PC-3 (cell line): ENCODE results near the gene LFNG. TPM values are rescaled to one million over a fixed set of nuclear protein-coding genes. Genes with fewer than 3 reads are reported as not detected.

Source experiments
- ATAC-seq: fragments of 200-7000 bp; cut with Tn5 transposase; 2 replicates; pipeline ENCODE4 v1.9.1; 2020; ENCODE audit warnings: mild to moderate bottlenecking, moderate library complexity
- BruUV-seq: library from RNA; stranded (reverse); fragments of 400-500 nt; replicated peaks from 2 replicates; lab custom pipeline; 2021; lab: Mats Ljungman, UMichigan
- CTCF ChIA-PET: fragments of 300-600 bp; sonication (Branson Sonifier 250); formaldehyde crosslinking; loops from one replicate; lab custom pipeline; 2022; ENCODE audit warnings: antibody characterized with exemption; lab: Charles Lee
- POLR2A ChIA-PET: fragments of 300-600 bp; sonication (Branson Sonifier 250); formaldehyde crosslinking; loops from one replicate; lab custom pipeline; 2022; ENCODE audit warnings: antibody characterized with exemption; ENCODE audit not compliant: unreplicated experiment; lab: Charles Lee
- DNase-seq: peaks from one replicate; pipeline ENCODE4 v3.0.0-alpha.2; 2015
- H2AFZ ChIP-seq: fragments of 300-600 bp; sonication (generic); 2 replicates; pipeline ENCODE4 v1.6.0; 2016; ENCODE audit warnings: antibody characterized with exemption, low read length
- H3F3A ChIP-seq: fragments of 300-600 bp; sonication (generic); one replicate; pipeline ENCODE4 v1.6.0; 2017; ENCODE audit warnings: antibody characterized with exemption, low read length, control low read depth, mild to moderate bottlenecking; ENCODE audit not compliant: unreplicated experiment
- H3K27ac ChIP-seq: fragments of 300-600 bp; sonication (generic); 2 replicates; pipeline ENCODE4 v1.5.1; 2016; ENCODE audit warnings: mild to moderate bottlenecking, low read length
- H3K27me3 ChIP-seq: fragments of 300-600 bp; sonication (generic); 2 replicates; pipeline ENCODE4 v1.6.1; 2016; ENCODE audit warnings: low read length, mixed read lengths
- H3K36me3 ChIP-seq: fragments of 300-600 bp; sonication (generic); 2 replicates; pipeline ENCODE4 v1.6.1; 2016; ENCODE audit warnings: low read depth, mixed run types, low read length, mixed read lengths
- H3K4me1 ChIP-seq: fragments of 300-600 bp; sonication (generic); 2 replicates; pipeline ENCODE4 v1.5.1; 2016; ENCODE audit warnings: low read length; ENCODE audit not compliant: insufficient read depth
- H3K4me2 ChIP-seq: fragments of 300-600 bp; sonication (generic); 2 replicates; pipeline ENCODE4 v1.6.0; 2016; ENCODE audit warnings: low read length
- H3K4me3 ChIP-seq: fragments of 300-600 bp; sonication (generic); 2 replicates; pipeline ENCODE4 v1.5.1; 2016; ENCODE audit warnings: mild to moderate bottlenecking, low read length, mixed read lengths
- H3K79me2 ChIP-seq: fragments of 300-600 bp; sonication (generic); 2 replicates; pipeline ENCODE4 v1.6.1; 2017; ENCODE audit warnings: low read length, mixed read lengths
- H3K9ac ChIP-seq: fragments of 300-600 bp; sonication (generic); 2 replicates; pipeline ENCODE4 v1.6.0; 2016; ENCODE audit warnings: mild to moderate bottlenecking, low read length
- H3K9me2 ChIP-seq: fragments of 300-600 bp; sonication (generic); replicated peaks from 2 replicates; pipeline ENCODE4 v1.6.1; 2016; ENCODE audit warnings: mixed run types, low read length, mixed read lengths
- H3K9me3 ChIP-seq: fragments of 300-600 bp; sonication (generic); 2 replicates; pipeline ENCODE4 v1.6.1; 2016; ENCODE audit warnings: low read length, mixed read lengths
- H4K20me1 ChIP-seq: fragments of 300-600 bp; sonication (generic); 2 replicates; pipeline ENCODE4 v1.6.1; 2016; ENCODE audit warnings: low read length, mixed read lengths
- EZH2 ChIP-seq: fragments of 300-600 bp; sonication (generic); IDR thresholded peaks from one replicate; pipeline ENCODE4 v1.6.1; 2017; ENCODE audit warnings: antibody characterized with exemption, mild to moderate bottlenecking, low read length; ENCODE audit not compliant: unreplicated experiment
- EZH2phosphoT487 ChIP-seq: fragments of 300-600 bp; sonication (generic); IDR thresholded peaks from 2 replicates; pipeline ENCODE4 v1.6.1; 2018; ENCODE audit warnings: mild to moderate bottlenecking, antibody characterized with exemption, low read length, borderline replicate concordance
- intact Hi-C: fragments of 100-400 bp; cut with micrococcal nuclease; formaldehyde crosslinking; loops from 2 replicates; pipeline ENCODE4 v1.9.0; 2023
- total RNA-seq: library from RNA; depleted of rRNA; stranded (reverse); fragments of >200 nt; gene quantifications from 2 replicates; pipeline ENCODE4 v1.2.3, GENCODE V29; 2014
- TF ChIP-seq, protein P1 (sequence below): fragments of 300-600 bp; sonication (generic); conservative IDR thresholded peaks from 2 replicates; pipeline ENCODE4 v1.5.1; 2017; ENCODE audit warnings: antibody characterized with exemption, low read depth, mild to moderate bottlenecking, low read length

The LFNG gene
- total RNA-seq, 1 experiment from 2014 or later, result 7.7 TPM

DNA sequence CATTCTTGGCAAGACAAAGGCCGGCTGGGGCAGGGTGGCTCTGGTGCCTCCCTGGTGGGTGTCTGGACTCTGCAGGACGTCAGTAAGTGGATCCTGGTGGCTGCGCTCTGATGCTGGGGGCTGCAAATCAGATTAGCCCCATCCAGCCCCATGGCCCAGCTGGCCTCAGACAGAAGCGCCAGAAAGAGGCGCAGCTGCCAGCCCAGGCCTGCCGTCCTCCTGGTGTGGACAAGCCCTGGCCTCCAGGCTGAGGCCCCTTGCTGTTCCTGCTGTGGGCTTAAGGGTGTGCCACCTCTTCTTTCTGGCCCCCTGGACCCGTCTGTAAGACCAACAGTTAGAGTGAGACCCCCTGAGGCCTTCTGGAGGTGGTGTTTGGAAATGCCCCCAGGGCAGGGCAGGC lies 5.9 kb upstream of the LFNG start:
- DNase-seq (no peak), ATAC-seq (no peak)
- H3K4me3 ChIP-seq, result no peak overlapping the region
- H3K4me2 ChIP-seq, result no peak overlapping the region
- no peaks in the 10 kb centered on the region for H3K9me2 ChIP-seq
- no peaks in the 10 kb centered on the region for H3F3A ChIP-seq
- no peak overlapping the region for H3K9ac ChIP-seq
- H3K4me1 ChIP-seq, result peaks cover 23% of the 10 kb centered on the region
- no peak overlapping the region for H3K27ac ChIP-seq
- ChIA-PET POLR2A (no interaction called here), CTCF (no interaction called here)
- no peaks in the 10 kb centered on the region for H3K9me3 ChIP-seq
- H3K27me3 ChIP-seq, result no peaks in the 10 kb centered on the region
- BruUV-seq, result no TSS peak
- no peaks in the 10 kb centered on the region for H3K79me2 ChIP-seq
- H4K20me1 ChIP-seq, result no peaks in the 10 kb centered on the region
- H3K36me3 ChIP-seq, result no peaks in the 10 kb centered on the region
- intact Hi-C loops, result no loop called here
- TF ChIP-seq EZH2phosphoT487, result no peak
- TF ChIP-seq, protein P1, sequence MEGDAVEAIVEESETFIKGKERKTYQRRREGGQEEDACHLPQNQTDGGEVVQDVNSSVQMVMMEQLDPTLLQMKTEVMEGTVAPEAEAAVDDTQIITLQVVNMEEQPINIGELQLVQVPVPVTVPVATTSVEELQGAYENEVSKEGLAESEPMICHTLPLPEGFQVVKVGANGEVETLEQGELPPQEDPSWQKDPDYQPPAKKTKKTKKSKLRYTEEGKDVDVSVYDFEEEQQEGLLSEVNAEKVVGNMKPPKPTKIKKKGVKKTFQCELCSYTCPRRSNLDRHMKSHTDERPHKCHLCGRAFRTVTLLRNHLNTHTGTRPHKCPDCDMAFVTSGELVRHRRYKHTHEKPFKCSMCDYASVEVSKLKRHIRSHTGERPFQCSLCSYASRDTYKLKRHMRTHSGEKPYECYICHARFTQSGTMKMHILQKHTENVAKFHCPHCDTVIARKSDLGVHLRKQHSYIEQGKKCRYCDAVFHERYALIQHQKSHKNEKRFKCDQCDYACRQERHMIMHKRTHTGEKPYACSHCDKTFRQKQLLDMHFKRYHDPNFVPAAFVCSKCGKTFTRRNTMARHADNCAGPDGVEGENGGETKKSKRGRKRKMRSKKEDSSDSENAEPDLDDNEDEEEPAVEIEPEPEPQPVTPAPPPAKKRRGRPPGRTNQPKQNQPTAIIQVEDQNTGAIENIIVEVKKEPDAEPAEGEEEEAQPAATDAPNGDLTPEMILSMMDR, result no peak
- TF ChIP-seq EZH2, result no peak
- H2AFZ ChIP-seq, result no peak overlapping the region

DNA sequence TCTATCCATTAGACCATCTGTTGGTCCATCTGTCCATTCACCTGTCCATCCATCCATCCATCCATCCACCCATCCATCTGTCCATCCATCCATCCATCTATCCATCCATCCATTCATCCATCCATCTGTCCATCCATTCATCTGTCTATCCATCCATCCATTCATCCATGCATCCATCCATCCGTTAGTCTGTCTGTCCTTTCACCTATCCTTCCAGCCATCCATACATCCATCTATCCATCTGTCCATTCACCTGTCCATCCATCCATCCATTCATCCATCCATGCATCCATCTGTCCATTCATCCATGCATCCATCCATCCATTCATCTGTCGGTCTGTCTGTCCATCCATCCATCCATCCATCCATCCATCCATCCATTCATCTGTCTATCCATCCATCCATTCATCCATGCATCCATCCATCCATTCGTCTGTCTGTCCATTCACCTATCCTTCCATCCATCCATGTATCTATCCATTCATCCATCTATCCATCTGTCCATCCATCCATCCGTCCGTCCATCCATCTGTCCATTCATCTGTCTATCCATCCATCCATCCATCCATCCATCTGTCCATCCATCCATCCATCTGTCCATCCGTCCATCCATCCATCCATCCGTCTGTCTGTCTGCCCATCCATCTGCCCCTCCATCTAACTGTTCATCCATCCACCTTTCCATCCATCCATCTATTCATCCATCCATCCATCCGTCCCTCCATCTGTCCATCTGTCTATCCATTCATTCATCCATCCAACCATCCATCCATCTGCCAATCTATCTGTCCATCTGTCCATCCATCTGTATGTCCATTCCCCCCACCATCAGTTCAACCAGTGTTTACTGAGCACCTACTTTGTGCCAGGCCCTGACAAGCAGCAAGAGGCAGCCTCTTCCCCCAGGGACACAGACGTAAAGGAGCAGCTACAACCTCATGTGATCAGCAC lies 4.8 kb upstream of the LFNG start:
- Histone ChIP-seq H3F3A (no peaks in the 10 kb centered on the region), H3K27me3 (no peaks in the 10 kb centered on the region), H2AFZ (no peak overlapping the region), H3K9me2 (no peaks in the 10 kb centered on the region), H3K79me2 (no peaks in the 10 kb centered on the region), H3K9ac (no peak overlapping the region), H3K36me3 (no peaks in the 10 kb centered on the region), H4K20me1 (no peaks in the 10 kb centered on the region), H3K4me2 (no peak overlapping the region), H3K4me1 (peaks cover 23% of the 10 kb centered on the region), H3K9me3 (no peaks in the 10 kb centered on the region), H3K27ac (no peak overlapping the region), H3K4me3 (no peak overlapping the region)
- intact Hi-C loops, result loop anchor here (5.0 kb wide), 1 partner anchor 37 kb away; the partner anchor contains the start of gene GRIFIN
- CTCF ChIA-PET, result no interaction called here
- ATAC-seq (no peak), DNase-seq (no peak)
- no TSS peak for BruUV-seq
- no peak for TF ChIP-seq EZH2
- TF ChIP-seq, protein P1, result no peak
- TF ChIP-seq EZH2phosphoT487, result no peak
- POLR2A ChIA-PET, result no interaction called here
